H1 (cell line): ENCODE results near the gene OGFOD2.

ENCODE experiments used
- ASH2L ChIP-seq: fragments of 200-600, 300-600 bp; sonication (generic); IDR thresholded peaks from one replicate; pipeline ENCODE4 v1.7.1; 2017; ENCODE audit warnings: low read length
- BACH1 ChIP-seq: IDR thresholded peaks from 2 replicates; pipeline ENCODE4 v1.6.1; 2012; ENCODE audit warnings: low read length, improper control_type of control experiment
- CTCF ChIP-seq, 3 experiments: IDR thresholded peaks; 1 replicate in 2 of 3; 2 replicates in 1 of 3; pipeline versions ENCODE4 v1.5.1 to v1.6.1; 2011; ENCODE audit warnings: low read length in 3 of 3, mild to moderate bottlenecking in 3 of 3, inconsistent platforms in 2 of 3, low read depth in 1 of 3, moderate library complexity in 1 of 3; ENCODE audit not compliant: insufficient read depth in 1 of 3; ENCODE audit errors: control extremely low read depth in 1 of 3
- EP300 ChIP-seq, 2 experiments: IDR thresholded peaks; 1 replicate in 1 of 2; 2 replicates in 1 of 2; pipeline ENCODE4 v1.6.1; 2011 to 2012; ENCODE audit warnings: low read depth in 2 of 2, low read length in 2 of 2, mild to moderate bottlenecking in 2 of 2, borderline replicate concordance in 1 of 2, inconsistent platforms in 1 of 2, moderate library complexity in 1 of 2
- EZH2 ChIP-seq: fragments of 200-600 bp; sonication (generic); IDR thresholded peaks from 2 replicates; pipeline ENCODE4 v1.7.1; 2012; ENCODE audit warnings: low read depth, mild to moderate bottlenecking, moderate library complexity, low read length, inconsistent platforms; ENCODE audit not compliant: severe bottlenecking
- MAFK ChIP-seq: IDR thresholded peaks from 2 replicates; pipeline ENCODE4 v1.6.1; 2012; ENCODE audit warnings: low read depth, mild to moderate bottlenecking, improper control_type of control experiment, low read length
- POLR2A ChIP-seq, 2 experiments: IDR thresholded peaks; 1 replicate in 1 of 2; 2 replicates in 1 of 2; pipeline ENCODE4 v1.6.1; 2011; ENCODE audit warnings: low read depth in 2 of 2, low read length in 2 of 2, mild to moderate bottlenecking in 2 of 2; ENCODE audit errors: control extremely low read depth in 1 of 2
- RAD21 ChIP-seq, 2 experiments: IDR thresholded peaks in 1 of 2; conservative IDR thresholded peaks in 1 of 2; 2 replicates each; pipeline ENCODE4 v1.6.1; 2011; ENCODE audit warnings: low read depth in 2 of 2, low read length in 2 of 2, improper control_type of control experiment in 1 of 2, inconsistent platforms in 1 of 2, mild to moderate bottlenecking in 1 of 2, moderate library complexity in 1 of 2
- YY1 ChIP-seq: IDR thresholded peaks from 2 replicates; pipeline ENCODE4 v1.6.1; 2011; ENCODE audit warnings: low read depth, mild to moderate bottlenecking, low read length

- TF ChIP-seq RAD21 (IDR thresholded peaks at IDR 0.05 in 1 of 2, conservative IDR thresholded peaks at IDR 0.05 in 1 of 2; ENCODE audit: low read depth in 2 of 2, low read length in 2 of 2): no peak
- TF ChIP-seq CTCF (IDR thresholded peaks at IDR 0.05; ENCODE audit: control extremely low read depth in 1 of 3, insufficient read depth in 1 of 3, low read depth in 1 of 3, low read length in 3 of 3): no peak
- no peak for TF ChIP-seq POLR2A (IDR thresholded peaks at IDR 0.05; ENCODE audit: control extremely low read depth in 1 of 2, low read depth in 2 of 2, low read length in 2 of 2)
- no peak for TF ChIP-seq BACH1
- no peak for TF ChIP-seq YY1
- no peak for TF ChIP-seq MAFK
- TF ChIP-seq EZH2: no peak
- no peak for TF ChIP-seq EP300 (IDR thresholded peaks at IDR 0.05; ENCODE audit: borderline replicate concordance in 1 of 2, low read depth in 2 of 2, low read length in 2 of 2)
- no peak for TF ChIP-seq ASH2L
Observed at GRCh38 chr12:122992386-122992785, 17.3 kb downstream of the OGFOD2 start.
